Limb (tissue), 2 donors: ENCODE measurements around the gene KCNJ4.
A peak's percentile ranks its signal among the peaks of the same experiment; 100 is the strongest.
"Not testable (repeated sequence)": the region's sequence is repeated elsewhere in the genome, so short reads cannot be mapped to it uniquely, and the experiment has no call there.

Source experiments
- DNase-seq, 2 donors: peaks; one replicate each; pipeline ENCODE4 v3.0.0-alpha.2; 2016; ENCODE audit errors: extremely low spot score in 2 of 2

Gene KCNJ4

DNA sequence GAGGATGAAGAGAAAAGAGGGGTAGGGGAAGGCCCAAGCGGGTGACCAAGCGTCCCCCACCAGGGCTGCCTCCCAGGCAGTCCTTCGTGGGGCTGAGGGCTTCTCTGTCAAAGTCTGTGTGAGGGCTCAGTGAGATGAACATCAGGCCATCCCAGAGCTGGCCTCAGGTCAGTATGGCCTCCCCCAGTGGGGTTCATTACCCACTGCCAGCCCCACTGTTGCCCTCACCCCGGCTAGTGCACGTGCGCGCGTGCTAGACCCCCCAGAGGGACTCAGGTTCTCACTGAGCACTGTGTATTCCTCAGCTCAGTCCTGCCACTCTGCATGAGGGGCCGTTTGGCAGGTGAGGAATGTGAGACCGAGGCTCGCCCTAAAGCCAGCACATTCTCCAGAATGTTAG, 16.2 kb upstream of the KCNJ4 start:
- peak in 1 of 2 donors; percentile 18 for DNase-seq

DNA sequence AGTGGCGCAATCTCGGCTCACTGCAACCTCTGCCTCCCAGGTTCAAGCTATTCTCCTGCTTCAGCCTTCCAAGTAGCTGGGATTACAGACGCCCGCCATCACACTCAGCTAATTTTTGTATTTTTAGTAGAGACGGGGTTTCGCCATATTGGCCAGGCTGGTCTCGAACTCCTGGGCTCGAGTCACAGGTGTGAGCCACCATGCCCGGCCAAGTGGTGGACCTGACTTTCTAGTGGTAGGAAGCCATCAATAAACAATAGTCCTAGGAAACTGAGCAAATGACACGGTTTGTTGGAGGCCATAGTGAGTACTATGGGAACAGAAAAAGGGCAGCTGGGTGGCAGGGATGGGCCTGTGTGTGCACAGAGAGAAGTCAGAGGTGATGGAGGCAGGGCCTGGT, 15.2 kb upstream of the KCNJ4 start:
- not testable (repeated sequence) for DNase-seq

DNA sequence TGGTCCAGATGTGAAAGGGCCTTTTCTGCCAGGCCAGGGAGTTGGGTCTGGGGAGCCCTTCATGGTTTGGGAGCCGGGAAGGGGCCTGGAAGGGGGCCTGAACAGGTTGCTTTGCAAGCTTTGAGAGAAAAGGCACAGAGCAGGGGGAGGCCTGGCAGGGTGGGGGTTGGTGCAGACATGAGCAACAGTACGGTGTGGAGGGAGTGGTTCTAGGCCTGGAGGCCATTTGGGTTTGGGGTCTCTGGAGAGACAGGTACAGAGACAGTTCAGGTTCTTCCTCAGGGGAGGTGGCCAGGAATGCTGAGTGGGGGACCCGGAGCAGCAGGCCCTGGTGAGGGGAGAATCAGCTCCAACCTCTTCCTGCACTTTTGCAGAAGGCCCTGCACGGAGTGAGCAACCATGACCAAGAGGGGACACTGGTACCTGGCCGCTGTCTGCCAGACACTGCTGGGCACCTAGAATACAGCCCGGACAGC, 14.3 kb upstream of the KCNJ4 start:
- DNase-seq: no peak

DNA sequence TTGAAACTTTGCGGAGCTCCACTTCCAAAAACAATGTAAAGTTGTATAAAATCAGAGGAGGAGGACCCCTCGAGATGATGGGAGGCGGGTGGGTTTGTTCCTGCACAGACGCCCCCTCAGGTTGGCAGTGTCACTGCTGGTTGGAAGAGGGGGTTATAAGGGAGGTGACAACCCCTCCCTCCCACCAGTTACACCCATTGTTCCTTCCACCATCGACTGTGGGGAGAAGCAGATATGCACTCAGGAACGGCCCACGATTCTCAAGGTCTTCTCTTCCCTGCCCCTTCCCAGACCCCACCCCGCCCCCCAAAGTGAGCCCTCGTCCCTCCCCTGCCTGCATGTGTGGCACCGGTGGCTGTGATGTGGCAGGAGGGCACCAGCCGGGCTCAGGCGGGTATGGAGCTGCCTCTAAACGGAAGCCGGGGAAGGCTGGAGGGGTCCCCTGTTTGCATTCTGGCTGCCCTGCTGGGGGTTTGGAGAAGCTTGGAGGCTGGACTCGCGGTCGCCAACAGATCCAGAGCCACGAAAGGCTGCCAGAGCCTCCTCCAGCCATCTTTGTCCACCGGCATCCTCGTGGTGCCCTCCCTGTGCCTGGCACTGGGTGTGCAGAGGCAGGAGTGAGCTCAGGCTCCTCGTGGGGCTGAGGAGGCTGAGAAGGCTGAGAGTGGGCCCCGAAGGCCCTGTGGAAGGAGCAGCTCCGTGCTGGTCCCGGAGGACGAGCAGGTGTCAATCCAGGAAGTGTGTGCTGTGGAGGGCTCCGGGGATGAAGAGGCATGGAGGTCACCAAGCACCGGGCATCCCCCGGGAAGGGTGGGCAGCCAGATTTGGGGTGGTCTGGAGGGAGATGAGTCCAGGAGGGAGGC, 13.7 kb upstream of the KCNJ4 start:
- no peak for DNase-seq

DNA sequence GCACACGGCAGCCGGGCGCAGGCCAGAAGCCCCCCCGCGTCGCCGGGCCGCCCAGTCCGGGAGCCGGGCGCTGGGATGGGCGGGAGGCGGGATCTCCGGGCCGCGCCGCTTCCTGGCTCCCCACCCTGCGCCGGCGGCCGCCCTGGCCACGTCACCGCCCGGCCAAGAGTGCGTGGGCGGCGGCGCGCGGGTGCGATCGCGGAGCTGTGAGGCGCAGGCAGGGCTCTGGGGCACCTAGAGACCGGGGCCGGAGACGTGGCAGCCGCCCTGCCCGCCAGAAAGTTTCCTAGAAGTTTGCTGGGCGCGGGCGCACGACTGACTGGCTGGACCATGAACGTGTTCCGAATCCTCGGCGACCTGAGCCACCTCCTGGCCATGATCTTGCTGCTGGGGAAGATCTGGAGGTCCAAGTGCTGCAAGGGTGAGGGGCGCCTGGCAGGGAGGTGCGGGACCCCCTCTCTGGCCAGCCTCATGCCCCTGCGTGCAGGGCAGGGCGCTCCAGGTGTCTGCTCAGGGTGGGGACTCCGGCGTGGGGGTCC, 13.0 kb upstream of the KCNJ4 start, which contains the start of gene KDELR3:
TSS of gene KDELR3 (plus strand) at position 193 of the 539 bp plus-strand sequence. CDS start at position 331, 138 bp downstream.
- peak in 1 of 2 donors; percentile 75 for DNase-seq

DNA sequence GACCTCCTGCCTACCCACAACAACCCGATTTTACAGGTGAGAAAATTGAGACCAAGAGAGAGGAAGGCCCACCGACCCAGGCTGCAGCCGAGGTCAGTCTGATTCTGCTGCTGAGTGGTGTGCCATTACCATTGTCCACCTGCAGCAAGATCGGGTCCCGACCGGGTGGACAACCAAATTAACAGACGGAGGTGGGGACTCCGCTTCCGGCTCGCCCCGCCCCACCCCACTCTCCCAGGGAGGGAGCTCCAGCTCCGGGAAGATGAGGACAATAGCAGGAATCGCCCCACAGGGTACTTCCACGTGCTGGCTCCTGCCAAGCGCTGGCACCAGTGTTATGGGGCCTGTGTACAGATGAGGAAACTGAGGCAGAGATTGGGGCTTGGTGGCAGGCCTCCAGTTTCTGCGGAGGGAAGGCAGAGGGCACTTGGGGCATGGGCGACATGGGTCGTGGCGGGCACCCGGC, 12.5 kb upstream of the KCNJ4 start:
- no peak for DNase-seq

DNA sequence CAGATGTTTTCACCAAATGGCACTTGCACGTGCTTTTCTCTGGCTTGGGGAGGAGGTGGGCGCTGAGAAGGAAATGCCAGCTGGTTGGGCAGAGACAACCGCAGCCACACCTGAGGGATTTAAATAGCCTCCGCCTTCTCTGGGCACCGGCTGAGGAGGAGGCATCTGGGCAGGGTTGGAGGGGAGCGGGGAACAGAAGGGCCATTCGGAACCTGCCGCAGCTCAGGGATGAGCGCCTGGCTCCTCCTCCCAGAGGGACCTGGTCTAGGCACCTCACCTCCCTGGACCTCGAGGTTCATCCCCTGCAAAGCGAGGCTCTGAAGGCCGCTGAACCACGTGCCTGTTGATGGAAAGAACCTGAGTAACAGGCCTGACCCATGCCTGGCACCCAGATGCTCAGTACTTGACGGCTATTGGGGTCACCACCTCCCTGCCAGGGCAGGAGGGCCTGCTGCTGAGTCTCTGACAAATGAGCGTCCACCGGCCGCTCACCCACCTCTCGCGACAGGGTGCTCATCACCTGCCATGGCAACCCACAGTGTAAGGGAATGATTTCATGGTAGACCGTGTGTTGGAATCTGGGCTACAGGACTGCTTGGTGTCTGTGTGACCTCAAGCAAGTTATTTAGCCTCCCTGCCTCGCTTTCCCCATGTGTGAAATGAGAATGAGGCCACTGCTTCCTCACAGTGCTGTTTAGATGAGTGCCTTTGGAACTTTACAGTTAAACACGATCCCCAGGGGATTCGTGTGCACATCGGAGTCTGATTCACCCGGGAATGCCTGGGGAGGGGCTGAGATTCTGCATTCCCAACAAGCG, 10.9 kb upstream of the KCNJ4 start:
- no peak for DNase-seq

DNA sequence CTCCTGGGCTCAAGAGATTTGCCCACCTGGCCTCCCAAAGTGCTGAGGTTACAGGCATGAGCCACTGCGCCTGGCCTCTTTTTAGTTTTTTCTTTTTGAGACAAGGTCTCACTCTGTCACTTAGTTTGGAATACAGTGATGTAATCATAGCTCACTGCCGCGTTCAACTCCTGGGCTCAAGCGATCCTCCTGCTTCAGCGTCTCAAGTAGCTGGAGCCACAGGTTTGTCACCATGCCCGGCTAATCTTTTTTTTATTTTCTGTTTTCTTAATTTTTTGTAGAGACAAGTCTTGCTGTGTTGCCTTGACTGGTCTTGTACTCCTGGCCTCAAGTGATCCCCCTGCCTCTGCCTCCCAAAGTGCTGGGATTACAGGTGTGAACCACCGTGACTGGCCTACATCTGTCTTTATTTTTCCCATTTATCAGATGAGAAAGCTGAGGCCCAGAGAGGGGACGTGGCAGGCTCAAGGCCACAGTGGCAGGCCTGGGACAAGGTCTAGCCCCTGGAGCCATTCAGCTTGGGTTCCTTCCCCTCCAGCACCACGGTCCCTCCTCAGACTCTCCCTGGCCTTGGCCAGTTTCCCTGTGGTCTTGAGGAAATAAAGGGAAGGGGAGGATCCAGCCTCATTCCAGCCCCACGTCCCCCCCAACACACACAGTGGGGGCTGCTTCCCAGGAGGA, 10.1 kb upstream of the KCNJ4 start:
- DNase-seq: no peak

DNA sequence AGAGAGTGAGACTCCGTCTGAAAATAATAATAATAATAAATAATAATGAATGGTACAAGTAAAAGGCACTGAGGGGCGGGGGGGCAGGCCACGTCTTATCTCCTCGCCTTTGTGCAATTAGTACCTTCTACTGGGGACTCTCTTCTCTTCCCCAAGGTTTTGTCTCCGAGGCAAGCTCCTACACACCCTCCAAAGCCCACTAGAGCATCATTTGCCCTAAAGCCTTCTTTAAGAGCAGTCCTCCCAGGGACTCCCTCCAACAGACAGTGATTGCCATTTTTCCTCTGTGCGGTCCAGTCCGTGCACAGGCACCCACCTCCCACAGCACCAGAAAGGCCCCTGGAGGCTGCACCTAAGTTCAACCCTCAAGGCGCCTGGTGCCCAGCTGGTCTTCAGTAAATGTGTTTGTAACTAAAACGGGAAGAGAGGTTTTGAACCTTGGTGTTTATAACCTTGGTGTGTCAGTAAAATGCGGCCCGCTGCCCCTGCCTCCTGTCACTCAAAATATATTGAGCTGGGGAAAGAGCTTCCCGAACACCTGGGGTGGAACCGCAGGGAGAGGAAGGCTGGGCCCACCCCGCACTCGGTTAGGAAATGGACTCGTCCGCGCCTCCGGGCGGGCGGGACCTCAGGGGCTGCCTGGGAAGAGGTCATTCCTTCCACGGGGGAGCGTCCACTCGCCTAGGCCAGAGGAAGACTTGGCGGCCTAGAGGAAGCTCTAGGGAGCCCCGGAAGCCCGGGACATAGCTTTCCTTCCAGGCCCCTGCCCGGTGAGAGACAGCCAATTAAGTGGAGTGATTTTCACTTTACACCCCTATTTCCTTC, 8.2 kb upstream of the KCNJ4 start:
- no peak for DNase-seq

DNA sequence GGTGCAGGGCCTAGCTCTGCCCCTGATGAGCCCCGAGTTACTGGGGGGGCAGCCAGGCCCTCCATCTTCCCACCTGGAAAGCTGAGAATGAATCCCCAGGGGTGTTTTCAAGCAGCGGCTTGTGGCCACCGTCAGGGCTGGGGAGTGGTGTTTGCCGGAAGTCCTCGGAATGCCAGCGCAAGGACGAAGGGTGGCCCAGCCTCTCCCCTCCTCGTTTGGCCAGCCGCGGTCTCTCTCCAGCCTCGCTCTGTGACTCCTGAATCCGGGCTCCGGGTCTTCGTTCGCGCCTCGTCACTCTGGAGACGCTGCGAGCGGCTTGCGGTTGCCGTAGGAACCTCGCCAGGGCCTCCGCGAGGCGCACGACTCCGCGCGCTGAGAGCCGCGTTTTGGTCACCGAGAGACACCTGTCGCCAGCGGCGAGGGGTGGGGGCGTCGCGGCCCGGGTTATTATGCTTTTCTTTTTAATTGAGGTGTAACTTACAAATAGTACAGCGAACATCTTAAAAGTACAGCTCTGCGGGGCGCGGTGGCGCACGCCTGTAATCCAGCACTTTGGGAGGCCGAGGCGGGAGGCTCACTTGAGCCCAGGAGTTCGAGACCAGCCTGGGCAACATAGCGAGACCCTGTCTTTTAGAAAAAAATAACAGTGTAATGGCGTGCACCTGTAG, 6.5 kb upstream of the KCNJ4 start:
- DNase-seq: peak; percentile 70 to 91

DNA sequence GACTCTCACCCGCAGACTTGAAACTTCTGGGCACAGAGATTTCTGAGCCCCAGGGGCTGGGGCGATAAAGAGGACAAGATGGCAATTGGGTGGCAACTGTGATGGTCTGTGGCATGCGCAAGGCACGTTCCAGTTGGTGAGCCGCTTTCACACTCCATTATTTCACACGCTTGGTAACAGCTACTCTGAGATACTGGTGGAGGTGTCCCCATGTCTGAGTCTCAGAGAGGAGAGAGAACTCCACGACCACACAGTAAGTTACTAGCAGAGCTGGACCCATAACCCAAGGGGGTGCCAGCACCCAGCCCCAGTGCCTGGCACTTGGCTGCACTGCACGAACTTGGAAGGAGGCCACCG, 6.0 kb upstream of the KCNJ4 start:
- no peak for DNase-seq

DNA sequence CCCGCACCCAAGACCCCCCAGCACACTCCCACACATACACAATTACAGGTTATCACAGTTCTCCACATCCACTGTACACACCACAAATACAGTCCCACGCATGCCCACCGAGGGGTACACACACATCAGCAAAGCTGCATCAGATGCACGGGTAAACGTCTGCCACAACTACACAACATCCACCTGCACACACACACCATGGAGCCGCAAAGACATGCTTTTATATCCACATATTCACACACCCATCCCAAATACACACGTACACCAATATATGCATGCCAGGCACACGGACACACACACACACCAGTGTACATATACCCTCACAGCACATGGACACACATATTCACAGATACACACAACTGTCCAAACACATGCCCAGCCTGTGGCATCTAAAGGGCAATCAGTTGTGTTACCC, 5.4 kb upstream of the KCNJ4 start:
- no peak for DNase-seq

DNA sequence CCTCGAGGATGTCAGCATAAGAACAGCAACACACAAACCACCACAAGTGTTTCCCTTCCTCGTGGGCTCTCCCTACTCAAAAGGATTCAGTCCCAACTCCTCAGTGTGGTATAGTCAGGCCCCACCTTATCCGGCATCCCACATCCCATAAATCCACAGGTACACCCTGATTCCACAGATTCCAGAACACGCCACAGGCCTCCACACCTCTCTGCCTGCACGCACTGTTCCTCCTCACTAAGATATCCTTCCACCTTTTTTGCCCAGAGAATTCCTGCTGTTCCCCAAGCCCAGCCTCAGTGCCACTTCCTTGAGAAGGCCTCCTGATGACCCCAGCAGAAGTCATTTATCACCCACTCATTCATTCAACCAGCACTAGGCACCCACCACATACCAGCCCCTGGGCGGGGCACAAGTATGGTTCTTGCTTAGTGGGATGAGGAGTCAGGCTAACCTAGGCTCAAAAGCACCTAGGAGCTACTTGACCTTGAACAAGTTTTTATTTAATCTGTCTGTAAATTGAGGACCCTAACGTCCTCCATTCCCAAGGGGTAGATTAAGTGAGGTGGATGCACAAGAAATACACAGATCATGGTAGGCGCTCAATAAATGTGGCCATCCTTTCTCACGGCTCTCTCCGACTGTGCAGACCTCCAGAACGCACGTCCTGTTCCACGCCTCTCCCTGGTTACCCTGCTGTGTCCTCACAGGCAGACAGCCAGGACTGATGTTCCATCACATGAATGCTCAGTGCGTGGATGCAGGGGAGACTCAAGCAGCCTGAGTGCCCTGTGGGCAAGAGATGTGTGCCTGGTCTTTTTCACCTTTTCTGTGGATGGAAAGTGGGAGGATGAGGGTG, 2.1 kb upstream of the KCNJ4 start:
- no peak for DNase-seq

DNA sequence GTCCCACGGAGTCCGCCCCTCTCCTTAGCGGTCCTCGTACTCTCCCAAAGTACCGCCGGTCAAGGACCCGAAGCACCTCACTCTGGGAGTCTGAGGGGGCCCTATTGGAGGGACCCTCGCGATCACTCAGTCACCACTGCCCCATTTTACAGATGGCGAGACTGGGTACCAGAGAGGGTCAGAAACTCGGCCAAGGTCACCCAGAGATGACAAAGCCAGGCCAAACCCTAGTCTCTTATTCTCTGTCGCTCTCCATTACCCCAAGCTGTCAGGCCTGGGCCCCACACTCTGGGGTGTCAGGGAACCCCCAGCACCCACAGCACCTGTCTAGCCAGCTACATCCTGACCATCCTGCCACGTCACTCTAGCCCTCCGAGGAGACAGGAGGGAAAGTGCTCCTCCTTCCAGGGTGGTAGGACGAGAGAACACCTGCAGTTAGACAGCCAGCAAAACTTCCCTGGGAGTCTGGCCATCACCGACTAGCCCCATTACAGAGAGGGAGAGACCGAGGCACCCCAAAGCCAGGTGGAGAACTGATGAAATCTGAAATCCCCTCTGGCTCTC, 1.4 kb upstream of the KCNJ4 start:
- no peak for DNase-seq

DNA sequence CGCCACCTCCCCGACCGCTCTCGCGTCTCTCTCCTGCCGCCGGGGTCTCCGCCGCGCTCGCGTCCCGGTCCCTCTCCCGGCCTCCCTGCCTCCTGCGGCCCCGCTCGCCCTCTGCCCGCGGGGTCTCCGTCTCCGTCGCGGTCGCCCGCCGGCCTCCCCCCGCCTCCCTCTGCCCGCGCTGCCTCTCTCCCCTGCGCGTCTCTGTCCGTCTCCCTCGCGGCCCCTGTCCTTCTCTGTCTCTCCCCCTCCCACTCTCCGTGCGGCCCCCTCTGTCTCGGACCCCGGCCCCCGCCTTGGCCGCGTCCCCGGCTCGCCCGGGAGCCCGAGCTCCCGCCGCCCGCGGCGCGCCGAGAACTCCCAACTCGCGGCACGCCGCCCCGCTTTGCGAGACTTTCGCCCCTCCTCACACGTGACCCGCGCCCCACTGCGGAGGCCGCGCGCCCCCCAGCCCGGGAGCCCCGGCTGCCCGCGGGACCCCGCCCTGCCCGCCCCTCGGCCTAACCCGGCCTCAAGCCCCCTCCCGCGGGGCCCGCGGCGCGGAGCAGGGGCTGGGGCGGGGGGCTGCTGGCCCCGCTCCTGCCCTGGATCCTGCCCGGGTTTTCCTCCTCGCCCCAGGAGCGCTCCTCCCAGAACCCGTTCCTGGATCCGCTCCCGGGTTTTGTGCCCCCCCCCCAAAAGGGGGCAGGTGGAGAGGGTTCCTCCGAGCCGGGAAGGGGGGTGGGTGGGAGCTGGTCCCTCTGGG, 702 bp upstream of the KCNJ4 start:
- DNase-seq: peak in 1 of 2 donors; percentile 87

DNA sequence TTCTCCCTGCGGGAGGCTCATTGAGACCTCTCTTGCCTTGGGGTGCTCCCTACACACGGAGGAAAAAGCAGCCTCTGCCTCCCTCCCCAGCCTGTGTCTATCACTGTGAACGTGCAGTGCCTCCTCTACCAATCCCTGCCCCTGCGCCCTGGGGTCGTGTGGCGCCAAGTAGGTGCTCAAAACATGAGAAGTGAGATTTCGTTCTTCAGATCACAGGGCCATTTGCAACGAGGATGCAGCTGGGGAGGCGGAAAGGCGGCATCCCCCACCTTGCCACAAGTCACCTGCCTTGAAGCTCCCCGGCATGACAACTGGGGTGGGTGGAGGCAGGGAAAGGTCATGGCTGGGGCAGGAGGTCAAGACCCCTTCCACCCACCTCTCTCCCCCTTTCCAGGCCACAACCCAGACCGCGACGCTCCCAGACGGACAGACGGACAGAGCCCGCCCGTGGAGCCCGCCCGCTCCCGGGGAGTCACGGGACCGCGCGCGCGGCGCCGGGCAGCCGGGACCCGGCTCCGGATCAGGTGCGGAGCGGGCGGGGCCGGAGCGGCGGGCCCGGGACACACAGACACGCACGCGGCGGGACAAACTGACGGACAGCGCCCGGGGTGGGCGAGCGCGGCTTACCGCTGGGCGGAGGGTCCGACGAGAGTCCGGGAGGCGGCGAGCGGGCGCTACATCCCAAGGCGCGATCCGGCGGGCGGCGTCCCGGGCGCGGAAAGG, 485 bp downstream of the KCNJ4 start:
- no peak for DNase-seq

DNA sequence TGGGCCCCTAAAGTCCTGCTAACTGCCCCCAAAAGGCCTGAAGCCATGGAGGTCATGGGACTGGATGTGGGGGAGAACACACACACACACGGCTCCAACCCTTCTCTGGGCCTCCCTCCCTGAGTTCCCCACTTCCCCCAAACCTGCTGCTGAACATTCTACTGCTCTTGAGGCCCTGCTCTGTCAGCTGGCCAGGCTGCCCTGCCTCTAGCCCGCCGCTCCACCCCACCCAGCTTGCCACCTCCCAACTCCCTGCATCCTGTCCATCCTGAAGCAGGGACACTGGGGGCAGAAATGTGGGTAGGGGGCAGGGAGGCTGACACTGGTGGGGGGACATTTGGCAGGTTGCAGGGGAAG, 1.0 kb downstream of the KCNJ4 start:
- DNase-seq: no peak
